OCI-LY1 (cell line): Measurements from ENCODE around the gene TDRD15.

ENCODE experiments used
- CTCF ChIP-seq: fragments of 200-600 bp; sonication (generic), shearing (Covaris generic); IDR thresholded peaks from 2 replicates; pipeline ENCODE4 v1.5.1; 2017; ENCODE audit warnings: mild to moderate bottlenecking, antibody characterized with exemption, low read length, moderate library complexity, mixed read lengths
- EZH2 ChIP-seq: fragments of 200-600 bp; sonication (generic), shearing (Covaris generic); IDR thresholded peaks from 2 replicates; pipeline ENCODE4 v1.8.0; 2017; ENCODE audit warnings: borderline replicate concordance, mixed run types, mild to moderate bottlenecking, antibody characterized with exemption, low read length, moderate library complexity, mixed read lengths

DNA sequence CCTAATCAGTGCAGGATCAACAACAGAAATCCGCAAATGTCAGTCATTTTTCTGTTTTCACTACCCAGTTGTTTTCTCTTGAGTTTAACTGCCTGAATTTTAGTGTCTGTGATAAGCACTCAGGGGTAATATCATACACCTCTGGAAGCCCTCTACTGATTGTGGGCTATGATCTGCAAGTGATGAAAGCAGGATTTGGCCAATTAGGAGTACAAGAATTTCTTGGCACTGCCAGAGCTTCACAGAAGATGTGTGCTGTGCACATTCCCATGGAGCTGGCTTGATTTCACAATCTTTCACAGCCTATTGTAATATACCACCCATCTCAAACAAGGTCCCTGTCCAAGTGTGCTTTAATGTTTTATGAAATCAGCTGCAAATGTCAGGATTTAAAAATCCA lies 27.3 kb upstream of the TDRD15 start:
- TF ChIP-seq CTCF (no peak), EZH2 (no peak)
